Measurements from ENCODE around the gene USP47. TPM values are rescaled to one million over a fixed set of nuclear protein-coding genes. Genes with fewer than 3 reads are reported as not detected.

Gene USP47
- total and polyA plus RNA-seq, 10 donors = 13.7 to 80.8 (median 48.2) TPM

GRCh38 chr11:11968511-11969280, 126.9 kb downstream of the USP47 start:
- 63 to 89% (median 80%) methylated on average over 10 to 11 of the region's 11 CpGs for WGBS, 5 donors

GRCh38 chr11:11969380-11970215, 127.8 kb downstream of the USP47 start:
- DNase-seq = peak; percentile 52
- 84 to 94% (median 92%) methylated on average over 17 to 19 of the region's 19 CpGs for WGBS, 5 donors

More at GRCh38 chr11:11968511-11969280, 126.9 kb downstream of the USP47 start:
- intact Hi-C loops (cut with DNase I; ENCODE audit: low total_unique reads) = no loop called here
- H3K36me3 ChIP-seq = no peaks in the 10 kb centered on the region
- no peak overlapping the region for H3K4me3 ChIP-seq
- peak in 1 of 11 experiments; percentile 11 for TF ChIP-seq CTCF (IDR thresholded peaks at IDR 0.05 in 8 of 11, conservative IDR thresholded peaks at IDR 0.05 in 3 of 11)
- no peak for TF ChIP-seq POLR2A (IDR thresholded peaks at IDR 0.05)
- TF ChIP-seq POLR2AphosphoS5 (IDR thresholded peaks at IDR 0.05) = no peak
- H3K4me1 ChIP-seq = peaks cover 0 to 15% (median 2%) of the 10 kb centered on the region in 6 donors
- no peaks in the 10 kb centered on the region for H3K9me3 ChIP-seq
- H3K27me3 ChIP-seq (replicated peaks in 1 of 7) = peaks cover 0 to 10% (median 0%) of the 10 kb centered on the region in 7 donors
- H3K27ac ChIP-seq = no peak overlapping the region
- peak; percentile 61 for DNase-seq

GRCh38 chr11:11970556-11970955, 128.8 kb downstream of the USP47 start:
- TF ChIP-seq POLR2AphosphoS5 (IDR thresholded peaks at IDR 0.05) (no peak), POLR2A (IDR thresholded peaks at IDR 0.05) (no peak), CTCF (IDR thresholded peaks at IDR 0.05 in 8 of 11, conservative IDR thresholded peaks at IDR 0.05 in 3 of 11) (no peak)
- WGBS, 5 donors = 73 to 98% (median 94%) methylated on average over 2 of the region's 2 CpGs
- Histone ChIP-seq H3K36me3 (no peaks in the 10 kb centered on the region), H3K27me3 (replicated peaks in 1 of 7) (peaks cover 0 to 1% (median 0%) of the 10 kb centered on the region in 7 donors), H3K9me3 (no peaks in the 10 kb centered on the region), H3K4me3 (no peak overlapping the region), H3K4me1 (peaks cover 0 to 31% (median 3%) of the 10 kb centered on the region in 6 donors), H3K27ac (no peak overlapping the region)
- intact Hi-C loops (cut with DNase I; ENCODE audit: low total_unique reads) = no loop called here
- no peak for DNase-seq

More at GRCh38 chr11:11969380-11970215, 127.8 kb downstream of the USP47 start:
- H3K4me3 ChIP-seq = no peak overlapping the region
- H3K4me1 ChIP-seq = peaks cover 0 to 24% (median 3%) of the 10 kb centered on the region in 6 donors
- H3K9me3 ChIP-seq = no peaks in the 10 kb centered on the region
- no peak overlapping the region for H3K27ac ChIP-seq
- H3K27me3 ChIP-seq (replicated peaks in 1 of 7) = peaks cover 0 to 10% (median 0%) of the 10 kb centered on the region in 7 donors
- TF ChIP-seq POLR2AphosphoS5 (IDR thresholded peaks at IDR 0.05) = no peak
- no peaks in the 10 kb centered on the region for H3K36me3 ChIP-seq
- intact Hi-C loops (cut with DNase I; ENCODE audit: low total_unique reads) = no loop called here

- DNase-seq = no peak
- Histone ChIP-seq H3K4me1 (peaks cover 0 to 46% (median 11%) of the 10 kb centered on the region in 6 donors), H3K9me3 (no peaks in the 10 kb centered on the region), H3K27ac (peak overlapping the region in 4 of 8 donors; percentile 7 to 58 (median 50)), H3K27me3 (replicated peaks in 1 of 7) (no peaks in the 10 kb centered on the region), H3K36me3 (no peaks in the 10 kb centered on the region), H3K4me3 (no peak overlapping the region)
- intact Hi-C loops (cut with DNase I; ENCODE audit: low total_unique reads) = no loop called here
- no peak for TF ChIP-seq POLR2A (IDR thresholded peaks at IDR 0.05)
- no peak for TF ChIP-seq POLR2AphosphoS5 (IDR thresholded peaks at IDR 0.05)
- TF ChIP-seq CTCF (IDR thresholded peaks at IDR 0.05 in 8 of 11, conservative IDR thresholded peaks at IDR 0.05 in 3 of 11) = no peak
- WGBS, 5 donors = 81 to 86% (median 83%) methylated on average over 5 of the region's 5 CpGs
These were observed 130.3 kb downstream of the USP47 start for GRCh38 chr11:11971906-11972547.

Measured in spleen (tissue), 11 donors.